Measurements from ENCODE around the gene ANKRD33B.

- TF ChIP-seq CTCF (IDR thresholded peaks at IDR 0.05) = no peak
- no peak for TF ChIP-seq POLR2A (IDR thresholded peaks at IDR 0.05)
Observed at GRCh38 chr5:10528056-10528816, 35.6 kb upstream of the ANKRD33B start.
